GM23248 (cell line): ENCODE results near the gene PSD4.

Source experiments
- EZH2 ChIP-seq: fragments of 200-600 bp; sonication (generic); IDR thresholded peaks from 2 replicates; pipeline ENCODE4 v1.6.1; 2018; ENCODE audit warnings: antibody characterized with exemption, mild to moderate bottlenecking; ENCODE audit not compliant: insufficient read depth, poor library complexity, severe bottlenecking
- EZH2phosphoT487 ChIP-seq: fragments of 200-600 bp; sonication (generic); IDR thresholded peaks from 2 replicates; pipeline ENCODE4 v1.6.1; 2018; ENCODE audit warnings: antibody characterized with exemption, moderate library complexity, mild to moderate bottlenecking, low read depth; ENCODE audit not compliant: insufficient read depth

DNA sequence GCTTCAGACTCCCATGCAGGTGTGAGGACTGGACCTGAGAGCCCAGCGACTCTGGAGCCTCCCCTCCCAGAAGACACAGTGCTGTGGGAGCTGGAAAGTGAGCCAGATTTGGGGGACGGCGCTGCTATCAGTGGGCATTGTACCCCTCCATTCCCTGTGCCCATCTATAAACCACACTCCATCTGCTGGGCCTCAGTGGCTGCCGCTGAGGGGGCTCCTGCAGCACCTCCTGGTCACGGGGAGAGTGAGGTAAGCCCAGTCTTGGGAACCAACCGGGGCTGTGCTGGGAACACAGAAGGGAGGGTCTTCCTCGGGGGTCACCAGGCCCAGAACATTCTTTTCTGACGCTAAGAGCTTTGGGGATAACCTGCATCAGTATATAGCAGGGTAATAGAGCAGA, 9.5 kb downstream of the PSD4 start:
- TF ChIP-seq EZH2 (no peak), EZH2phosphoT487 (no peak)
